Nephron (organoid): ENCODE results near the gene GCGR.

Source experiments
- H3K27ac Mint-ChIP-seq, 3 experiments: 2 replicates each; pipeline ENCODE4 v1.8.0; 2020; ENCODE audit warnings: mixed read lengths in 3 of 3, mild to moderate bottlenecking in 2 of 3, moderate library complexity in 1 of 3
- H3K27me3 Mint-ChIP-seq: 2 replicates; pipeline ENCODE4 v1.8.0; 2021; ENCODE audit warnings: low read depth, mild to moderate bottlenecking, moderate library complexity, mixed read lengths
- H3K36me3 Mint-ChIP-seq: 2 replicates; pipeline ENCODE4 v1.8.0; 2020; ENCODE audit warnings: low read depth, mixed read lengths
- H3K4me1 Mint-ChIP-seq: 2 replicates; pipeline ENCODE4 v1.8.0; 2020; ENCODE audit warnings: mixed read lengths
- H3K4me3 Mint-ChIP-seq, 3 experiments: 2 replicates each; pipeline ENCODE4 v1.8.0; 2020; ENCODE audit warnings: mild to moderate bottlenecking in 3 of 3, mixed read lengths in 3 of 3, moderate library complexity in 2 of 3
- H3K9me3 Mint-ChIP-seq: 2 replicates; pipeline ENCODE4 v1.8.0; 2020; ENCODE audit warnings: mixed read lengths
- TF ChIP-seq, protein P1 (sequence below), 3 experiments: fragments of 200-600 bp; sonication (generic); IDR thresholded peaks; one replicate each; pipeline ENCODE4 v1.5.0; 2021; ENCODE audit warnings: antibody characterized with exemption in 3 of 3; ENCODE audit not compliant: unreplicated experiment in 3 of 3

GCGR gene

DNA sequence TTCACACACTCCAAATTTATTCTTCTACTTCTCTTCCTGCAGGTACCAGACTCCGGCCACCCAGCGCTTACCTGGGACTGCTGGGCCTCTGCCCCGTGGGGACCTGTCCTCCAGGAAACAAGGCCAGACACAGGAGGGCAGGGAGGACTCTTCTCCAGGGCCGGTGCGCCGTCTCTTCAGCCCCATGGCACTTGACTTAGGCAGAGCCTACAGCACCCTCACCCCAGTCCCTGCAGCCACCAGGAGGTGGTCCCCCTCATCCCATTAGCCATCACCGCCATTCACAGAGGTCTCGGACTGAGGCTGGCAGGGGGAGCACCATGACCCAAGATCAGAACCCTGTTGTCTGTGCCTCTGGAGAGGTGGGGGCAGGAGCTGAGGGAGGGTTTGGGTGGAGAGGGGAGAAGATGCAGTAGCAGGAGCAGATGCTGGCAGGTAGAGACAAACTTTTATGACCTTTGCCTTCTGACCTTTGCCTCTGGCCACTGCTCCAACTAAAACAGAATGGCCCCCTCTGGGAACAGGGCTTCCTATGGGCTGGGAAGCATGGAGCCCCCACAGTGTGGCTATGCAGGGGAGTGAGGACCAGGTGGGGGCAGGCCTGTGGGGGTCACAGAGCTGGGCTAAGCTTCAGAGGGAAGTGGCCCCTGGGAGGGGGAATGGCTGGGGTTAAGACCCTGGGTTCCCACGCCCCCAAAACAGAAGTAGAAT lies 1.7 kb upstream of the GCGR start:
- TF ChIP-seq, protein P1, sequence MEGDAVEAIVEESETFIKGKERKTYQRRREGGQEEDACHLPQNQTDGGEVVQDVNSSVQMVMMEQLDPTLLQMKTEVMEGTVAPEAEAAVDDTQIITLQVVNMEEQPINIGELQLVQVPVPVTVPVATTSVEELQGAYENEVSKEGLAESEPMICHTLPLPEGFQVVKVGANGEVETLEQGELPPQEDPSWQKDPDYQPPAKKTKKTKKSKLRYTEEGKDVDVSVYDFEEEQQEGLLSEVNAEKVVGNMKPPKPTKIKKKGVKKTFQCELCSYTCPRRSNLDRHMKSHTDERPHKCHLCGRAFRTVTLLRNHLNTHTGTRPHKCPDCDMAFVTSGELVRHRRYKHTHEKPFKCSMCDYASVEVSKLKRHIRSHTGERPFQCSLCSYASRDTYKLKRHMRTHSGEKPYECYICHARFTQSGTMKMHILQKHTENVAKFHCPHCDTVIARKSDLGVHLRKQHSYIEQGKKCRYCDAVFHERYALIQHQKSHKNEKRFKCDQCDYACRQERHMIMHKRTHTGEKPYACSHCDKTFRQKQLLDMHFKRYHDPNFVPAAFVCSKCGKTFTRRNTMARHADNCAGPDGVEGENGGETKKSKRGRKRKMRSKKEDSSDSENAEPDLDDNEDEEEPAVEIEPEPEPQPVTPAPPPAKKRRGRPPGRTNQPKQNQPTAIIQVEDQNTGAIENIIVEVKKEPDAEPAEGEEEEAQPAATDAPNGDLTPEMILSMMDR (IDR thresholded peaks at IDR 0.05; ENCODE audit: unreplicated experiment in 3 of 3) = no peak
- H3K36me3 Mint-ChIP-seq = no peaks in the 10 kb centered on the region
- H3K27ac Mint-ChIP-seq = no peak overlapping the region
- peak overlapping the region in 2 of 3 experiments; percentile 59 to 67 for H3K4me3 Mint-ChIP-seq
- peaks cover 70% of the 10 kb centered on the region for H3K27me3 Mint-ChIP-seq
- H3K4me1 Mint-ChIP-seq = no peaks in the 10 kb centered on the region
- peaks cover 11% of the 10 kb centered on the region for H3K9me3 Mint-ChIP-seq

DNA sequence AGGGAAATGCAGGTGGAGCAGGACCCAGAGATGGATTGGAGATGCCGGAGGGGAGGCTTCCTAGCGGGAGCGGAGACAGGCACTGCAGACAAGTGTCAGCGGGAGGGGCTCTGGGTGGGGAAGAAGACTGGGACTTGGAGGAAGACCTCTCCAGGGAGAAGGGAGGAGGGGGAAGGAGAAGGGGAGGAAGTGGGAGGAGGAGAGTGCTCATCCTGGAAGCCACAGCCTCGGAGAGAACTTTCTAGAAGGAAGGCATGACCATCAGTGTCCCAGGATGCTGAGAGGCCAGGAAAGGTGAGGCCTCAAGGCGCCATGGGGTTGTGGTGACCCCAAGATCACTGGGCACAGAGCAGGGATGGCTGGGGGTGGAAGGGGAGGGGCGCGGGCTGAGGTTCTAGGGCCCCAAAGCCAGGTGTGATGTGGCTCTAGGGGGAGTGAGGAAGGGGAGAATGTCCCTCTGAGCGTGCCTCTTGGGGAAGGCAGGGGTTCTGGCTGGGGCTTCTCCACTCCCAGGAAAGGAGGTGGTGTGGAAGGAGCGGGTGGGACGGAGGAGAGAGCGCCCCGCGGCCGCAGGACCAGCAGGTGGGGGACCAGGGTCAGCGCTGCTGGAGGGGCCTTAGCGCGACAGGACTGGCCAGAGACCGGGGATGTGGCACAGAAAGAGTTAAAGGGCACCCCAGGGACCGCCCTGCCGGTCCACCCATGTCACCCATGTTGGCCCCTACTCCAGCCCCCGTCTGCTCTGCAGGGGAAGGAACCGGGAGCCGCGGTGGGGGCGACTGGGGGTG lies 900 bp upstream of the GCGR start:
- no peaks in the 10 kb centered on the region for H3K36me3 Mint-ChIP-seq
- no peaks in the 10 kb centered on the region for H3K4me1 Mint-ChIP-seq
- peak overlapping the region in 2 of 3 experiments; percentile 59 to 67 for H3K4me3 Mint-ChIP-seq
- TF ChIP-seq, protein P1 (IDR thresholded peaks at IDR 0.05; ENCODE audit: unreplicated experiment in 3 of 3) = no peak
- H3K9me3 Mint-ChIP-seq = peaks cover 11% of the 10 kb centered on the region
- H3K27ac Mint-ChIP-seq = no peak overlapping the region
- H3K27me3 Mint-ChIP-seq = peaks cover 78% of the 10 kb centered on the region

DNA sequence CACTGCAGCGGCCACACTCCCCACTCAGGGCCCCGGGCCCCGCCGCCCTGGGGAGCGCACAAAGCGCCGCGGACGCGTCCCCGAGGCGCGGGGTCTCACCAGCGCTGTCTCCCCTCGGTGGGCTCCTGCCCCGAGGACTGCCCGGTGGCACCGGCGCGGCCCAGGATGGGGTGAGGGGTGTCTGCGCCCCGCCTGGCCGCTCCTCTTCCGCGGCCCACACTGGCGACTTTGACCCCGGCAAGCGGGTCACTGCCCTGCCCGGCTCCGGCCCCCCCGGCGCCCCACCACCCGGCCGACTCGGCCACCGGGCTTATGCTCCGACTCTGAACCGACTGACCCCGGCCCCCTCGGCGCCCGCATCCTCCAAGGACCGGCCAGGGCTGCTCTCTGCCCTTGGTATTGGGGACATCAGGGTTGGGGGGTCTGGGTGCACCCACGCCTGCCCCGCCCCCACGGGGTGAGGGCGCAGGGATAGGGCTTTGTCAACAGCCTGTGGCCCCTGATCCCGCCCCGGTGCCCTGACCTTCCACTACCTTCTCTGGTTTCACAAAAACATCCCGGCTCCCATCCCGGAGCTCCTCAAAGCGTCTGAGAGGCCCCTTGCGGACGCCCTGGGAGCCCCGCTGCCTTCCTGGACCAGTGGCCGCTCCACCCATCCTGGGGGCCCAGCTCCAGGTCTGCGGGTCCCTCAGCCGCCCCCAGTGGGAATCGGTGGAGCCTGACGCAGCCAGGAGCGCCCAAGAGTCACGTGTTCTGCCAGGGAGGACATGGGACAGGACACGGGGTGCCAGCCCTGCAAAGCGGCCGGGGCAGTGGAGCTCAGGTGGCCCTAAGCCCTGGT lies 829 bp downstream of the GCGR start:
- H3K9me3 Mint-ChIP-seq = peaks cover 4% of the 10 kb centered on the region
- peaks cover 87% of the 10 kb centered on the region for H3K27me3 Mint-ChIP-seq
- no peaks in the 10 kb centered on the region for H3K4me1 Mint-ChIP-seq
- H3K4me3 Mint-ChIP-seq = peak overlapping the region; percentile 46 to 72 (median 71)
- peaks cover 7% of the 10 kb centered on the region for H3K36me3 Mint-ChIP-seq
- TF ChIP-seq, protein P1 (IDR thresholded peaks at IDR 0.05; ENCODE audit: unreplicated experiment in 3 of 3) = no peak
- H3K27ac Mint-ChIP-seq = no peak overlapping the region

DNA sequence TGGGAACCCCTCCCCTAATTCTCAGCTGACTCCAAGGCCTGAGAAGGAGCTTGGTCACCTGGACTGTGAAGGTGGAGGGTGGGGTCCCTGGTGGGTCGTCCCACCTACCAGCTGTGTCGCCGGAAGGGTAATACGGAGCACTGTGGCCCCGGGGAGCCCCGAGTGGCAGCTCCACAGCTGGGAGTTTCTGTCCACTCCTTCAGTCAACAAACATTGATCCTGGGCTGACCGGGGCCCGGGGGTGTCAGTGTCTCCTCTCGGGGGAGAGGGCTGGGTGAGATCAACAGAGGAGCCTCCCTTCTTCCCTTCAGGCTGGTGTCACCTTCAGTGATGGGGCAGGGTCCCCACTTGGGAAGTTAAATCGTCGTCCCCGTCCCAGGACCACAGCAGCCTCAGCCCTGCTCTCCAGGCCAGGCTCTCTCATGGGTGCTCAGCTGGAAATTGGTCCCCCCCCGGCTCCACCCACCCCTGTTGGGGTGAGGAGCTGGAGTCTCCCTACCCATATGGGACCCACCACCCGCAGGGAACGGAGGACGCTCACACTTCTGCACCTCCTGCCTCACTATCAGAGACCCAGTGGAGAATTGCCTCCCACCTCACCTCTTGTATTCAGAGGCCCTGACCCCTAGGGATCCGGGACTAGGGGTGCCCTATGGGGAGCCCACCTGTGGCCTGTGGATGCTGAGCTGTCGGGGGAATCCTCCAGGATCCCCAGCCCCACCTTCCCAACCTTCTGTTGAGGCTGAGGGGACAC lies 1.9 kb downstream of the GCGR start:
- Mint-ChIP-seq H3K27me3 (peaks cover 80% of the 10 kb centered on the region), H3K36me3 (peaks cover 7% of the 10 kb centered on the region), H3K4me1 (no peaks in the 10 kb centered on the region), H3K27ac (no peak overlapping the region), H3K9me3 (no peaks in the 10 kb centered on the region), H3K4me3 (peak overlapping the region in 1 of 3 experiments; percentile 37)
- TF ChIP-seq, protein P1 (IDR thresholded peaks at IDR 0.05; ENCODE audit: unreplicated experiment in 3 of 3) = no peak

DNA sequence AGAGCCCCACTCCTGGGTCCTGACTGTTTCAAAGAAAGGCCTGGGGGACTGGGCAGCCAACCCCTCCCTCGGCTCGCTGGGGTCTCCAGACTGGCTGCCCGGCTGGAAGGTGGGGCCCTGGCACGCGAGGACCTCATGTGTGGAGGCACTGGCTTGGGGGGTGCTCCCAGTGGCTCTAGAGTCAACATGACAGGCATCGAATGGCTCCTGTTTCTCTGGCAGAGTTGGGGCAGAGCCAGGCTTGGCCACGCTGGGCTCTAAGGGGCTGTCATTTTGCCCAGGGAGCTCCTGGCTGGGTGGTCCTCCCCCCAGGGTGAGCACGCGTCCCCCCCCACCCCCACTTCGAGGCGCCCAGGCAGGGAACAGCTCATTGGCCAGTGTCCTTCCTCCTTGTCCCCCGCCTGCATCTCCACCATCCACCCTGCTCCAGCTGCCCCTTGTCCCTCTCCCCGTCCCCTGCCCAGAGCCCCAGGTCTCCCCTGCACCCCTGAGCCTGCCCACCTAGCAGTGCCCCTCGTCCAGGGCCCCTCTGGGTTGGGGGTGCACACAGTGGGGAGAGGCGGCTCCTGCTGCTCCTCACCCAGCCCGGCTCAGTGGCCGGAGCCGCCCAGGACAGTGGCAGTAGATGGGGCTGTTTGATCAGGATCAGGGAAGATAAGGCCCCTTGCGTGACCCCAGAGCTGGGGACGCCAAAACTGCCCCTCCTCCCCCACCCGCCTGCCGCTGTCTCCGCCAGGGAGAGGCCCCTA lies 2.7 kb downstream of the GCGR start:
- Mint-ChIP-seq H3K36me3 (peaks cover 7% of the 10 kb centered on the region), H3K4me3 (peak overlapping the region in 1 of 3 experiments; percentile 11), H3K27me3 (peaks cover 73% of the 10 kb centered on the region), H3K9me3 (no peaks in the 10 kb centered on the region), H3K27ac (no peak overlapping the region), H3K4me1 (no peaks in the 10 kb centered on the region)
- TF ChIP-seq, protein P1 (IDR thresholded peaks at IDR 0.05; ENCODE audit: unreplicated experiment in 3 of 3) = no peak
